HEK293 (cell line): Measurements from ENCODE around the gene CIAO2B.

Source experiments
- CTCF ChIA-PET: fragments of 350-600 bp; formaldehyde crosslinking; extraction: SDS; loops from one replicate; lab custom pipeline; 2021; ENCODE audit warnings: antibody characterized with exemption; lab: Yijun Ruan, JAX
- POLR2A ChIA-PET: fragments of 300-600 bp; formaldehyde crosslinking; extraction: SDS; loops from one replicate; lab custom pipeline; 2020; ENCODE audit warnings: antibody characterized with exemption, inconsistent platforms; lab: Yijun Ruan, JAX
- H3K27ac ChIP-seq: fragments of 200-500 bp; sonication (Bioruptor generic); 2 replicates; pipeline ENCODE4 v1.5.1; 2014; ENCODE audit warnings: low read depth, low read length, control low read depth, inconsistent platforms; ENCODE audit errors: extremely low read depth
- H3K36me3 ChIP-seq, 2 experiments: fragments of 200-500 bp in 1 of 2; sonication (Bioruptor generic) in 1 of 2; 1 replicate in 1 of 2; 2 replicates in 1 of 2; pipeline ENCODE4 v1.5.1; 2014 to 2017; ENCODE audit warnings: inconsistent platforms in 2 of 2, low read length in 2 of 2; ENCODE audit not compliant: control insufficient read depth in 2 of 2, insufficient read depth in 1 of 2
- H3K4me1 ChIP-seq: fragments of 200-500 bp; sonication (Bioruptor generic); 2 replicates; pipeline ENCODE4 v1.5.1; 2014; ENCODE audit warnings: mild to moderate bottlenecking, low read length, inconsistent platforms; ENCODE audit not compliant: control insufficient read depth, insufficient read depth
- H3K4me3 ChIP-seq: 2 replicates; pipeline ENCODE4 v1.5.1; 2011; ENCODE audit warnings: low read depth, mild to moderate bottlenecking, control low read depth, low read length, moderate library complexity
- H3K9me3 ChIP-seq: fragments of 200-500 bp; sonication (Bioruptor generic); 2 replicates; pipeline ENCODE4 v1.5.1; 2014; ENCODE audit warnings: low read depth, low read length, inconsistent platforms; ENCODE audit not compliant: control insufficient read depth, insufficient read depth
- AEBP2 ChIP-seq: fragments of 450-650 bp; formaldehyde crosslinking; IDR thresholded peaks from 2 replicates; pipeline ENCODE4 v1.5.1; 2016; ENCODE audit warnings: missing biosample characterization, missing genetic modification characterization, borderline replicate concordance
- BCL11B ChIP-seq: fragments of 450-650 bp; formaldehyde crosslinking; IDR thresholded peaks from 2 replicates; pipeline ENCODE4 v1.5.1; 2016; ENCODE audit warnings: low read depth, missing biosample characterization, missing genetic modification characterization
- GLI2 ChIP-seq: fragments of 450-650 bp; formaldehyde crosslinking; IDR thresholded peaks from 2 replicates; pipeline ENCODE4; 2017; ENCODE audit warnings: missing biosample characterization, missing genetic modification characterization, low read depth, borderline replicate concordance
- HOXA7 ChIP-seq: sonication (generic); formaldehyde crosslinking; IDR thresholded peaks from 2 replicates; pipeline ENCODE4 v1.8.1; 2022; ENCODE audit warnings: missing genetic modification reagents, borderline replicate concordance
- TRIM28 ChIP-seq: IDR thresholded peaks from 2 replicates; pipeline ENCODE4 v1.6.1; 2011; ENCODE audit warnings: low read length, control low read depth, borderline replicate concordance
- YY1 ChIP-seq: fragments of 450-650 bp; formaldehyde crosslinking; IDR thresholded peaks from 2 replicates; pipeline ENCODE4 v1.5.1; 2018; ENCODE audit warnings: missing biosample characterization, missing genetic modification characterization
- ZBTB20 ChIP-seq: fragments of 450-650 bp; formaldehyde crosslinking; IDR thresholded peaks from 2 replicates; pipeline ENCODE4 v1.5.1; 2016; ENCODE audit warnings: missing biosample characterization, missing genetic modification characterization
- ZNF121 ChIP-seq: fragments of 450-650 bp; formaldehyde crosslinking; IDR thresholded peaks from 2 replicates; pipeline ENCODE4 v1.5.1; 2016; ENCODE audit warnings: missing biosample characterization, missing genetic modification characterization
- ZNF155 ChIP-seq: fragments of 450-650 bp; formaldehyde crosslinking; IDR thresholded peaks from 2 replicates; pipeline ENCODE4 v1.5.1; 2016; ENCODE audit warnings: missing biosample characterization, missing genetic modification characterization
- ZNF202 ChIP-seq: fragments of 450-650 bp; formaldehyde crosslinking; IDR thresholded peaks from 2 replicates; pipeline ENCODE4 v1.5.1; 2016; ENCODE audit warnings: missing biosample characterization, missing genetic modification characterization, borderline replicate concordance
- ZNF248 ChIP-seq: fragments of 450-650 bp; formaldehyde crosslinking; IDR thresholded peaks from 2 replicates; pipeline ENCODE4 v1.5.1; 2017; ENCODE audit warnings: missing biosample characterization, missing genetic modification characterization
- ZNF292 ChIP-seq: fragments of 450-650 bp; formaldehyde crosslinking; IDR thresholded peaks from 2 replicates; pipeline ENCODE4 v1.5.1; 2016; ENCODE audit warnings: low read depth, missing biosample characterization, missing genetic modification characterization, borderline replicate concordance
- ZNF501 ChIP-seq: fragments of 450-650 bp; formaldehyde crosslinking; IDR thresholded peaks from 2 replicates; pipeline ENCODE4 v1.5.1; 2016; ENCODE audit warnings: missing biosample characterization, missing genetic modification characterization
- ZNF510 ChIP-seq: fragments of 450-650 bp; formaldehyde crosslinking; IDR thresholded peaks from 2 replicates; pipeline ENCODE4 v1.5.1; 2018; ENCODE audit warnings: mild to moderate bottlenecking, missing genetic modification characterization, missing biosample characterization; ENCODE audit not compliant: insufficient replicate concordance
- ZNF571 ChIP-seq: fragments of 450-650 bp; formaldehyde crosslinking; IDR thresholded peaks from 2 replicates; pipeline ENCODE4 v1.5.0; 2017; ENCODE audit warnings: missing biosample characterization, missing genetic modification characterization
- ZNF585B ChIP-seq: fragments of 450-650 bp; formaldehyde crosslinking; IDR thresholded peaks from 2 replicates; pipeline ENCODE4 v1.5.1; 2016; ENCODE audit warnings: missing biosample characterization, missing genetic modification characterization
- ZNF626 ChIP-seq: fragments of 450-650 bp; sonication (Bioruptor Pico); formaldehyde crosslinking; IDR thresholded peaks from 2 replicates; pipeline ENCODE4 v1.5.1; 2018; ENCODE audit warnings: missing biosample characterization, missing genetic modification characterization, inconsistent platforms
- ZNF654 ChIP-seq: fragments of 450-650 bp; formaldehyde crosslinking; IDR thresholded peaks from 2 replicates; pipeline ENCODE4 v1.5.1; 2016; ENCODE audit warnings: low read depth, missing biosample characterization, missing genetic modification characterization
- ZNF792 ChIP-seq: fragments of 450-650 bp; formaldehyde crosslinking; IDR thresholded peaks from 2 replicates; pipeline ENCODE4 v1.5.1; 2016; ENCODE audit warnings: missing biosample characterization, missing genetic modification characterization
- ZSCAN18 ChIP-seq: fragments of 450-650 bp; formaldehyde crosslinking; IDR thresholded peaks from 2 replicates; pipeline ENCODE4 v1.5.1; 2016; ENCODE audit warnings: missing biosample characterization, missing genetic modification characterization
- ZSCAN5A ChIP-seq: fragments of 450-650 bp; formaldehyde crosslinking; IDR thresholded peaks from 2 replicates; pipeline ENCODE4 v1.5.1; 2016; ENCODE audit warnings: missing biosample characterization, missing genetic modification characterization
- ZXDB ChIP-seq: fragments of 450-650 bp; formaldehyde crosslinking; IDR thresholded peaks from 2 replicates; pipeline ENCODE4 v1.5.1; 2016; ENCODE audit warnings: missing biosample characterization, missing genetic modification characterization

CIAO2B gene

GRCh38 chr16:66891797-66892196, 42.4 kb downstream of the CIAO2B start:
- H3K4me1 ChIP-seq = peaks cover 5% of the 10 kb centered on the region
- POLR2A ChIA-PET = interaction anchor here (0.7 to 1.4 kb wide), 4 partner anchors 11 to 362 kb away, joined by 3 to 6 read pairs (median 4); no protein-coding TSS in a partner anchor
- CTCF ChIA-PET = interaction anchor here (0.6 to 17.9 kb wide), 8 partner anchors 9 to 209 kb away, joined by 3 to 268 read pairs (median 4); partner anchors contain the start of genes CDH16 and RRAD

GRCh38 chr16:66891360-66891759, 42.8 kb downstream of the CIAO2B start:
- no peak overlapping the region for H3K27ac ChIP-seq
- peaks cover 8% of the 10 kb centered on the region for H3K4me1 ChIP-seq
- peaks cover 9 to 16% of the 10 kb centered on the region in 2 experiments; a peak in 2 of 3 replicates for H3K36me3 ChIP-seq
- no peak overlapping the region for H3K4me3 ChIP-seq
- ChIA-PET POLR2A (no interaction called here), CTCF (interaction anchor here (0.6 to 17.9 kb wide), 7 partner anchors 9 to 264 kb away, joined by 3 to 268 read pairs (median 5); partner anchors contain the start of genes CDH16 and RRAD)
- no peaks in the 10 kb centered on the region for H3K9me3 ChIP-seq
- TF ChIP-seq YY1 (tag by site-specific recombination) (no peak), TRIM28 (no peak), ZNF121 (tag by site-specific recombination) (no peak), ZNF202 (tag by site-specific recombination) (no peak), ZNF585B (tag by site-specific recombination) (no peak), BCL11B (tag by site-specific recombination) (no peak), ZNF626 (tag by site-specific recombination) (no peak), ZNF501 (no peak), ZNF248 (tag by site-specific recombination) (no peak), ZNF571 (tag by site-specific recombination) (no peak), AEBP2 (no peak), ZNF155 (tag by site-specific recombination) (no peak), ZSCAN18 (tag by site-specific recombination) (no peak), ZSCAN5A (tag by site-specific recombination) (no peak), ZNF510 (no peak), ZNF292 (tag by site-specific recombination) (no peak), GLI2 (tag by site-specific recombination) (no peak)

More at GRCh38 chr16:66891797-66892196, 42.4 kb downstream of the CIAO2B start:
- TF ChIP-seq ZBTB20 (tag by site-specific recombination) (no peak), HOXA7 (CRISPR knock-in tag) (no peak), ZNF792 (tag by site-specific recombination) (no peak), ZXDB (tag by site-specific recombination) (no peak), ZNF654 (tag by site-specific recombination) (no peak)
- TF ChIP-seq, all 188 proteins: peak for 0
- H3K4me3 ChIP-seq = no peak overlapping the region
- peaks cover 9 to 11% of the 10 kb centered on the region in 2 experiments; a peak in 2 of 3 replicates for H3K36me3 ChIP-seq
- no peak overlapping the region for H3K27ac ChIP-seq
- no peaks in the 10 kb centered on the region for H3K9me3 ChIP-seq
